ENCODE data around the gene NFIA.

DNA sequence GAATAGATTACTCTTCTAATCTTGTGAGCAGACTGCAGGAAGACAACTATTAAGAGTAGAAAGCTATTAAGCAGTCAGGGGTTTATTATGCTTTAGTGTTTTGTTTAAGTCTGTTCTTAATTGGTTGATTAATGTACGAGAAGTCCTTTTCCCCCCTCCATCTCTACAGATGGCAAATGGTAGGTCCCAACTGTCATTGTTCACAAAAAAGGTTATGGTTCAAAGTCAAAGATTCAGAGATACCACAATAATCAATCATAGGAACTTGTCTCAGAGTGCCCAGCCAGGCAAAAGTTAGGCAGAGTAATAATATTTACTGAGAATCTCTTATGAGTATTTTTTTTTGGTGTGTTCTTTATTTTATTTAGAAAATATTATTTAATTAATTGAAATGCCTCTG lies 26.8 kb downstream of the NFIA start:
- TF ChIP-seq ZNF335 (tag by site-specific recombination; conservative IDR thresholded peaks at IDR 0.05) (no peak), ZNF626 (tag by site-specific recombination; IDR thresholded peaks at IDR 0.05) (no peak), ZNF530 (tag by site-specific recombination; IDR thresholded peaks at IDR 0.05; ENCODE audit: low read depth) (no peak), ZNF10 (tag by site-specific recombination; IDR thresholded peaks at IDR 0.05) (no peak)
- TF ChIP-seq, protein P1, sequence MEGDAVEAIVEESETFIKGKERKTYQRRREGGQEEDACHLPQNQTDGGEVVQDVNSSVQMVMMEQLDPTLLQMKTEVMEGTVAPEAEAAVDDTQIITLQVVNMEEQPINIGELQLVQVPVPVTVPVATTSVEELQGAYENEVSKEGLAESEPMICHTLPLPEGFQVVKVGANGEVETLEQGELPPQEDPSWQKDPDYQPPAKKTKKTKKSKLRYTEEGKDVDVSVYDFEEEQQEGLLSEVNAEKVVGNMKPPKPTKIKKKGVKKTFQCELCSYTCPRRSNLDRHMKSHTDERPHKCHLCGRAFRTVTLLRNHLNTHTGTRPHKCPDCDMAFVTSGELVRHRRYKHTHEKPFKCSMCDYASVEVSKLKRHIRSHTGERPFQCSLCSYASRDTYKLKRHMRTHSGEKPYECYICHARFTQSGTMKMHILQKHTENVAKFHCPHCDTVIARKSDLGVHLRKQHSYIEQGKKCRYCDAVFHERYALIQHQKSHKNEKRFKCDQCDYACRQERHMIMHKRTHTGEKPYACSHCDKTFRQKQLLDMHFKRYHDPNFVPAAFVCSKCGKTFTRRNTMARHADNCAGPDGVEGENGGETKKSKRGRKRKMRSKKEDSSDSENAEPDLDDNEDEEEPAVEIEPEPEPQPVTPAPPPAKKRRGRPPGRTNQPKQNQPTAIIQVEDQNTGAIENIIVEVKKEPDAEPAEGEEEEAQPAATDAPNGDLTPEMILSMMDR (tag by site-specific recombination; IDR thresholded peaks at IDR 0.05) = no peak

Data from HEK293 (cell line).